Left lung (tissue), 10 donors: ENCODE data around the gene MYO9A. TPM values are rescaled to one million over a fixed set of nuclear protein-coding genes. Genes with fewer than 3 reads are reported as not detected.

Experiments used
- ATAC-seq: fragments of 200-7000 bp; cut with Tn5 transposase; one replicate; pipeline ENCODE4 v1.9.1; 2020; ENCODE audit warnings: moderate library complexity
- DNase-seq, 4 donors: peaks; one replicate each; pipeline ENCODE4 v3.0.0-alpha.2; 2013 to 2020
- H3K27ac ChIP-seq, 2 donors: fragments of 200-600 bp; sonication (generic) in 1 of 2; one replicate each; pipeline versions ENCODE4 v1.5.0 to v1.8.0; 2020 to 2021
- H3K27me3 ChIP-seq, 2 donors: fragments of 200-600 bp; sonication (generic) in 1 of 2; one replicate each; pipeline versions ENCODE4 v1.5.0 to v1.8.0; 2020 to 2021
- H3K36me3 ChIP-seq, 2 donors: fragments of 200-600 bp; sonication (generic) in 1 of 2; one replicate each; pipeline versions ENCODE4 v1.5.0 to v1.8.0; 2020 to 2021
- H3K4me1 ChIP-seq, 2 donors: fragments of 200-600 bp; one replicate each; pipeline ENCODE4 v1.8.0; 2021
- H3K4me3 ChIP-seq, 2 donors: fragments of 200-600 bp; sonication (generic) in 1 of 2; one replicate each; pipeline versions ENCODE4 v1.5.0 to v1.8.0; 2020 to 2021; ENCODE audit warnings: mild to moderate bottlenecking in 1 of 2
- H3K9me3 ChIP-seq, 2 donors: fragments of 200-600 bp; sonication (generic) in 1 of 2; one replicate each; pipeline versions ENCODE4 v1.5.0 to v1.8.0; 2020 to 2021
- CTCF ChIP-seq, 2 donors: fragments of 200-600 bp; sonication (generic) in 1 of 2; IDR thresholded peaks; one replicate each; pipeline versions ENCODE4 v1.5.0 to v1.8.0; 2021; ENCODE audit warnings: antibody characterized with exemption in 2 of 2
- intact Hi-C, 2 donors: fragments of 100-400 bp; cut with DNase I; formaldehyde crosslinking; loops; one replicate each; pipeline versions ENCODE4 v1.11.2 to v1.14.2; 2022
- polyA plus RNA-seq, 6 donors: library from polyadenylated mRNA; unstranded; fragments of 120-200 nt; gene quantifications; one replicate each; pipeline ENCODE4 v1.2.1, GENCODE V29; 2013; ENCODE audit not compliant: insufficient read length in 6 of 6
- total RNA-seq, 2 donors: library from RNA; stranded (reverse); fragmentation: NEBNext Ultra II Directional; extraction: Animal tissue kit (Norgen Biotek cat#: 25700); gene quantifications; one replicate each; pipeline ENCODE4 v1.2.1, GENCODE V29; 2021
- donor health status: DM: no; HTN: yes; CAD: no.
- donor health status: DM: no; HTN: no; CAD: no.

Gene MYO9A
- total and polyA plus RNA-seq, 8 donors = 30.8 to 67.4 (median 41.4) TPM

- no peak for TF ChIP-seq CTCF (IDR thresholded peaks at IDR 0.05)
- Histone ChIP-seq H3K4me1 (no peaks in the 10 kb centered on the region), H3K27me3 (no peaks in the 10 kb centered on the region), H3K9me3 (no peaks in the 10 kb centered on the region), H3K27ac (no peak overlapping the region), H3K4me3 (no peak overlapping the region), H3K36me3 (no peaks in the 10 kb centered on the region)
- no peak for DNase-seq
- no peak for ATAC-seq
- intact Hi-C loops = no loop called here
Observed at GRCh38 chr15:71807125-71807629, 310.8 kb downstream of the MYO9A start.

GRCh38 chr15:71806452-71806931 is 311.5 kb downstream of the MYO9A start:
- Histone ChIP-seq H3K27ac (no peak overlapping the region), H3K4me1 (no peaks in the 10 kb centered on the region), H3K27me3 (no peaks in the 10 kb centered on the region), H3K4me3 (no peak overlapping the region), H3K9me3 (no peaks in the 10 kb centered on the region), H3K36me3 (no peaks in the 10 kb centered on the region)
- no peak for ATAC-seq
- intact Hi-C loops = no loop called here
- peak in 1 of 4 donors; percentile 47 for DNase-seq
- no peak for TF ChIP-seq CTCF (IDR thresholded peaks at IDR 0.05)

- H3K9me3 ChIP-seq = no peaks in the 10 kb centered on the region
- DNase-seq (no peak), ATAC-seq (no peak)
- peaks cover 0 to 4% of the 10 kb centered on the region in 2 donors for H3K4me1 ChIP-seq
- no peak overlapping the region for H3K4me3 ChIP-seq
- TF ChIP-seq CTCF (IDR thresholded peaks at IDR 0.05) = no peak
- H3K36me3 ChIP-seq = no peaks in the 10 kb centered on the region
- no peak overlapping the region for H3K27ac ChIP-seq
- intact Hi-C loops = no loop called here
- H3K27me3 ChIP-seq = no peaks in the 10 kb centered on the region
Observed at GRCh38 chr15:71804695-71805470, 313.1 kb downstream of the MYO9A start.

- intact Hi-C loops = no loop called here
Observed at GRCh38 chr15:71804226-71804625, 313.7 kb downstream of the MYO9A start.

More at GRCh38 chr15:71804226-71804625, 313.7 kb downstream of the MYO9A start:
- Histone ChIP-seq H3K27ac (no peak overlapping the region), H3K4me3 (no peak overlapping the region), H3K36me3 (no peaks in the 10 kb centered on the region), H3K9me3 (no peaks in the 10 kb centered on the region), H3K4me1 (peaks cover 0 to 4% of the 10 kb centered on the region in 2 donors), H3K27me3 (no peaks in the 10 kb centered on the region)
- TF ChIP-seq CTCF (IDR thresholded peaks at IDR 0.05) = no peak
- ATAC-seq = no peak
- no peak for DNase-seq
